GM23248 (cell line): Measurements from ENCODE around the gene PRODH2. TPM values are rescaled to one million over a fixed set of nuclear protein-coding genes. Genes with fewer than 3 reads are reported as not detected.
A peak's percentile ranks its signal among the peaks of the same experiment; 100 is the strongest.

Experiments
- DNase-seq: peaks from one replicate; pipeline ENCODE4 v3.0.0-alpha.2; 2015
- H2AFZ ChIP-seq: fragments of 200-600 bp; sonication (generic); 2 replicates; pipeline ENCODE4 v1.6.1; 2016; ENCODE audit warnings: antibody characterized with exemption
- H3F3A ChIP-seq: fragments of 200-600 bp; sonication (generic); 2 replicates; pipeline ENCODE4 v1.6.1; 2016; ENCODE audit warnings: mild to moderate bottlenecking, antibody characterized with exemption, mixed run types; ENCODE audit not compliant: insufficient read depth
- H3K27ac ChIP-seq: fragments of 200-600 bp; sonication (generic); 2 replicates; pipeline ENCODE4 v1.5.1; 2016; ENCODE audit warnings: mild to moderate bottlenecking
- H3K27me3 ChIP-seq: fragments of 200-600 bp; sonication (generic); replicated peaks from 2 replicates; pipeline ENCODE4 v1.6.1; 2016; ENCODE audit warnings: mild to moderate bottlenecking; ENCODE audit not compliant: insufficient read depth
- H3K36me3 ChIP-seq: fragments of 200-600 bp; sonication (generic); 2 replicates; pipeline ENCODE4 v1.6.1; 2016; ENCODE audit warnings: low read depth, mild to moderate bottlenecking
- H3K4me1 ChIP-seq: fragments of 200-600 bp; sonication (generic); 2 replicates; pipeline ENCODE4 v1.6.1; 2016; ENCODE audit warnings: mild to moderate bottlenecking; ENCODE audit not compliant: insufficient read depth
- H3K4me2 ChIP-seq: fragments of 200-600 bp; sonication (generic); one replicate; pipeline ENCODE4 v1.6.1; 2016; ENCODE audit warnings: mild to moderate bottlenecking; ENCODE audit not compliant: unreplicated experiment
- H3K4me3 ChIP-seq: fragments of 200-600 bp; sonication (generic); 2 replicates; pipeline ENCODE4 v1.5.1; 2016; ENCODE audit warnings: mild to moderate bottlenecking
- H3K79me2 ChIP-seq: fragments of 200-600 bp; sonication (generic); 2 replicates; pipeline ENCODE4 v1.6.1; 2016; ENCODE audit warnings: mild to moderate bottlenecking; ENCODE audit not compliant: insufficient read depth
- H3K9ac ChIP-seq: fragments of 200-600 bp; sonication (generic); 2 replicates; pipeline ENCODE4 v1.6.1; 2016; ENCODE audit warnings: mild to moderate bottlenecking
- H3K9me2 ChIP-seq: fragments of 200-600 bp; sonication (generic); 2 replicates; pipeline ENCODE4 v1.6.1; 2016; ENCODE audit warnings: mixed run types, mild to moderate bottlenecking, moderate library complexity; ENCODE audit not compliant: insufficient read depth
- H3K9me3 ChIP-seq: fragments of 200-600 bp; sonication (generic); one replicate; pipeline ENCODE4 v1.6.1; 2017; ENCODE audit warnings: low read depth
- H4K20me1 ChIP-seq: fragments of 200-600 bp; sonication (generic); 2 replicates; pipeline ENCODE4 v1.6.0; 2016; ENCODE audit not compliant: insufficient read depth
- EZH2 ChIP-seq: fragments of 200-600 bp; sonication (generic); IDR thresholded peaks from 2 replicates; pipeline ENCODE4 v1.6.1; 2018; ENCODE audit warnings: antibody characterized with exemption, mild to moderate bottlenecking; ENCODE audit not compliant: insufficient read depth, poor library complexity, severe bottlenecking
- EZH2phosphoT487 ChIP-seq: fragments of 200-600 bp; sonication (generic); IDR thresholded peaks from 2 replicates; pipeline ENCODE4 v1.6.1; 2018; ENCODE audit warnings: antibody characterized with exemption, moderate library complexity, mild to moderate bottlenecking, low read depth; ENCODE audit not compliant: insufficient read depth
- WGBS, 2 experiments: methylation state at CpG; one replicate each; pipeline ENCODE4 v1.1.6; 2015 to 2017; ENCODE audit warnings: low lambda C conversion rate in 2 of 2, low coverage in 1 of 2; ENCODE audit errors: missing lambda C conversion rate in 2 of 2; 5-methylcytosine and 5-hydroxymethylcytosine counted together
- in situ Hi-C: fragments of 300-500 bp; cut with MboI; formaldehyde crosslinking; loops from 2 replicates; pipeline ENCODE4 v1.15.0; 2020
- polyA plus RNA-seq: library from polyadenylated mRNA; unstranded; fragments of >200 nt; fragmentation: Nextera tagmentation; extraction: Ambion mirVana; gene quantifications from 2 replicates; pipeline ENCODE4 v1.2.1, GENCODE V29; 2016
- total RNA-seq: library from RNA; depleted of rRNA; stranded (reverse); fragments of >200 nt; shearing (Covaris generic); gene quantifications from 2 replicates; pipeline ENCODE4 v1.2.3, GENCODE V29; 2014; rRNA removed

PRODH2 gene
- total and polyA plus RNA-seq, 2 experiments from 2014 or later, result not detected

DNA sequence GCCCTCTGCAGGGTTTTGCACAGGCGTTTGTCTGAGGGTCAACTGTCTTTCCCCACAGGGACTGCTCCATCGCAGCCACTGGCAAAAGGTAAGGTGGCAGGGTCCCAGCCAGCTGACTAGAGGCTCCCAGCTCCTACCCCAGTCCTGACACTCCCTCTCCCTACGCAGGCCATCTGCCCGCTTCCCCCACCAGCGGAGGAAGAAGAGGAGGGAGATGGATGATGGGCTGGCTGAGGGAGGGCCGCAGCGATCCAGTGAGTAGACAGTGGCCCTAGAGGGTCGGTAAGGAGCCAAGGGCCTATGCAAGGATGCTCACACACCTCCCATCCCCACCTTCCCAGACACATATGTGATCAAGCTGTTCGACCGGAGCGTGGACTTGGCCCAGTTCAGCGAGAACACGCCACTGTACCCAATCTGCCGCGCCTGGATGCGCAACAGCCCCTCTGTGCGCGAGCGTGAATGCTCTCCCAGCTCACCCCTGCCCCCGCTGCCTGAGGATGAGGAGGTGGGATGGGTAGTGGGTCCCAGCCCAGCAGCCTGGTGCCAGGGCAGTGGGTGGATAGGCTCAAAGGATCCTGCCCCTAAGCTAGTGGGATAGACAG lies 59.8 kb downstream of the PRODH2 start:
- Histone ChIP-seq H3K9me3 (no peaks in the 10 kb centered on the region), H3K4me2 (no peak overlapping the region), H3K79me2 (peaks cover 28% of the 10 kb centered on the region), H2AFZ (no peak overlapping the region), H3K4me1 (peaks cover 25% of the 10 kb centered on the region), H3K9me2 (no peaks in the 10 kb centered on the region), H3K4me3 (no peak overlapping the region), H3K9ac (no peak overlapping the region), H3K36me3 (no peaks in the 10 kb centered on the region), H4K20me1 (no peaks in the 10 kb centered on the region), H3F3A (peaks cover 3% of the 10 kb centered on the region; the same call in 1 of the 2 replicates), H3K27ac (no peak overlapping the region), H3K27me3 (no peaks in the 10 kb centered on the region)
- no peak for DNase-seq
- 90 to 94% methylated on average over 20 of the region's 20 CpGs for WGBS, 2 experiments
- TF ChIP-seq EZH2phosphoT487 (no peak), EZH2 (no peak)
- in situ Hi-C loops, result no loop called here

DNA sequence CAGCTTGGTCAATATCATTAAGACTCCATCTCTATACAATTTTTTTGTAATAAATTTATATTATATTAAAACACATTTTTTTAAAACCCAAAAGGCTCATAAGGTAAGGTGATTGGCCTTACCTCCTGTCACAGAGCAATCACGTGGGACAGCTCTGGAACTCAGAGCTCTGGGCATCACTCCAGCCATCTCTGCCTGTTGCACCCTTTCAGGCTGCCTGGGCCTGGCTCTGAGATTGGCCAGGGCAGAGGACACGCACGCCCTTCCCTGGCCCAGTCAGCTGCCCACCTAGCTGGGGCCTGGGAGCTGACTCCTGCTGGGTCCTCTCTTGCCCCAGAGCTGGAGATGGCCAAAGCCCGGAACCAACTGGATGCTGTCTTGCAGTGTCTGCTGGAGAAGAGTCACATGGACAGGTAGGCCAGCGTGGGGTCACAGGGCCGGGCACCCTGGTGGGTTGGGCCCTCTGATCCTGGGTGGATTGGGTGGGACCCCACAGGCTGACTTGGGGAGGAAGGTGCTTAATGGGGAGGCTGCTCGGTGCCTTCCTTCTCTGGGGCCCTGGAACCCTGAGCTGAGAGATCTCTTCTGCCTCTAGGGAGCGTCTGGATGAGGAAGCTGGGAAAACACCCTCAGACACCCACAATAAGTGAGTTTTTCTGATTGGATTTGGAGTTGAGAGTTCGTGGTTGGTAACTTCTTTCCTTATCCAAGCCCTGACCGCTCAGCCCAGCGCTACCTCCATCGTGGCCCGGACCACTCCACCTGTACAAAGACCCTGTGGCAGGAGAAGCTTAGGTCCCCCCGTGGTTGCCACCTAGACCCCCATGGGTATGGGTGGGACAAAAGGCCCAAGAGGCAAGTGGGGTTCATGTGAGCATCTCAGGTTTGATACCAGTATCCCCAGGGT lies 60.6 kb downstream of the PRODH2 start:
- in situ Hi-C loops, result no loop called here
- no peak for DNase-seq

DNA sequence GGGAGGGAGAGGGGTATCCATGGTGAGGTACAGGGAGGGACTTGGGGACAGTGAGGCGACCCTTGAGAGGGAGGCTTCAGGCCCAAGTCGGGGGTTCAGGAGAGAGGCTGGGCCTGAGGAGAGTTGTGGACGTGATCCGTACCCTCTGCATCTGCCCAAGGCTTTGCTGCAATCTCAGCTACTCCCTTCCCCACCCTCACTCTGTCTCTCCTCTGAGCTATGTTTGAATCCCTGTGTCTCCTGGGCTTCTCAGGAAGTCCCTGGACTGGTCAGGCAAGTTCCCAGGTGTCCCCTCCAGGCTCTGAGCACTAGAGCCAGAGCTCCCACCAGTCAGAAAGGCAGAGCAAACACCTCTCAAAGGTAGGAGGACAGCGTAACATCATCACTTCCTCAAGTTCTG lies 62.5 kb downstream of the PRODH2 start:
- in situ Hi-C loops, result no loop called here
- Histone ChIP-seq H3K9me2 (no peaks in the 10 kb centered on the region), H3K79me2 (peaks cover 52% of the 10 kb centered on the region), H3K36me3 (no peaks in the 10 kb centered on the region), H3K27me3 (no peaks in the 10 kb centered on the region), H3K9me3 (no peaks in the 10 kb centered on the region), H2AFZ (no peak overlapping the region), H3K4me1 (peaks cover 24% of the 10 kb centered on the region; the same call in 1 of the 2 replicates), H3K4me2 (peak overlapping the region; percentile 99), H3F3A (no peaks in the 10 kb centered on the region), H3K4me3 (no peak overlapping the region), H3K27ac (no peak overlapping the region), H4K20me1 (no peaks in the 10 kb centered on the region), H3K9ac (peak overlapping the region; percentile 92)
- TF ChIP-seq EZH2phosphoT487 (no peak), EZH2 (no peak)
- no peak for DNase-seq
- WGBS, 2 experiments, result 85 to 95% methylated on average over 3 to 5 of the region's 5 CpGs

More for the DNA sequence above, 60.6 kb downstream of the PRODH2 start:
- 90 to 92% methylated on average over 13 to 14 of the region's 14 CpGs for WGBS, 2 experiments
- Histone ChIP-seq H3K27me3 (no peaks in the 10 kb centered on the region), H3K36me3 (no peaks in the 10 kb centered on the region), H3K9me3 (no peaks in the 10 kb centered on the region), H3K4me3 (no peak overlapping the region), H3F3A (peaks cover 2% of the 10 kb centered on the region; the same call in 1 of the 2 replicates), H4K20me1 (no peaks in the 10 kb centered on the region), H3K27ac (no peak overlapping the region), H2AFZ (no peak overlapping the region), H3K4me1 (peaks cover 22% of the 10 kb centered on the region), H3K79me2 (peaks cover 35% of the 10 kb centered on the region), H3K4me2 (no peak overlapping the region), H3K9me2 (no peaks in the 10 kb centered on the region), H3K9ac (no peak overlapping the region)
- no peak for TF ChIP-seq EZH2phosphoT487
- TF ChIP-seq EZH2, result no peak

Other genes starting within 250 kb of the PRODH2 start
- gene ATP4A, start 249.2 kb downstream of the PRODH2 start, total RNA-seq, result not detected in 2 replicates
- not detected in 2 replicates for gene ATP4A, start 249.2 kb downstream of the PRODH2 start, polyA plus RNA-seq
- gene PMIS2, start 226.7 kb downstream of the PRODH2 start, total RNA-seq, result not detected in 2 replicates
- gene PMIS2, start 226.7 kb downstream of the PRODH2 start, polyA plus RNA-seq, result not detected in 2 replicates
- 8.5 and 10.1 TPM in 2 replicates for gene HAUS5, start 200.1 kb downstream of the PRODH2 start, total RNA-seq
- gene HAUS5, start 200.1 kb downstream of the PRODH2 start, polyA plus RNA-seq, result 7.4 and 9.6 TPM in 2 replicates
- gene RBM42, start 183.8 kb downstream of the PRODH2 start, total RNA-seq, result 57.3 and 74.7 TPM in 2 replicates
- gene RBM42, start 183.8 kb downstream of the PRODH2 start, polyA plus RNA-seq, result 82.5 and 86.2 TPM in 2 replicates
- not detected in 2 replicates for gene ETV2, start 171.1 kb downstream of the PRODH2 start, total RNA-seq
- gene ETV2, start 171.1 kb downstream of the PRODH2 start, polyA plus RNA-seq, result 0.91 and 0.93 TPM in 2 replicates
- gene COX6B1, start 164.5 kb downstream of the PRODH2 start, total RNA-seq, result 328 and 423 TPM in 2 replicates
- gene COX6B1, start 164.5 kb downstream of the PRODH2 start, polyA plus RNA-seq, result 448 and 472 TPM in 2 replicates
- not detected in 2 replicates for gene UPK1A, start 146.3 kb downstream of the PRODH2 start, total RNA-seq
- not detected in 2 replicates for gene UPK1A, start 146.3 kb downstream of the PRODH2 start, polyA plus RNA-seq
- gene ZBTB32, start 108.3 kb downstream of the PRODH2 start, total RNA-seq, result not detected in 2 replicates
- gene ZBTB32, start 108.3 kb downstream of the PRODH2 start, polyA plus RNA-seq, result not detected in 2 replicates
- gene KMT2B, start 94.8 kb downstream of the PRODH2 start, total RNA-seq, result 6.8 and 7.5 TPM in 2 replicates
- 4.0 and 4.1 TPM in 2 replicates for gene KMT2B, start 94.8 kb downstream of the PRODH2 start, polyA plus RNA-seq
- gene IGFLR1, start 70.4 kb downstream of the PRODH2 start, total RNA-seq, result 1.4 TPM in 1 of 2 replicates, not detected in the other
- gene IGFLR1, start 70.4 kb downstream of the PRODH2 start, polyA plus RNA-seq, result 3.2 and 3.3 TPM in 2 replicates
- 10.7 and 18.8 TPM in 2 replicates for gene U2AF1L4, start 67.4 kb downstream of the PRODH2 start, total RNA-seq
- 23.1 and 25.3 TPM in 2 replicates for gene U2AF1L4, start 67.4 kb downstream of the PRODH2 start, polyA plus RNA-seq
- gene PSENEN, start 67.2 kb downstream of the PRODH2 start, total RNA-seq, result 15.7 and 21.6 TPM in 2 replicates
- 99.7 and 108 TPM in 2 replicates for gene PSENEN, start 67.2 kb downstream of the PRODH2 start, polyA plus RNA-seq
- gene LIN37, start 64.3 kb downstream of the PRODH2 start, total RNA-seq, result 12.0 and 12.3 TPM in 2 replicates
- 9.5 and 9.7 TPM in 2 replicates for gene LIN37, start 64.3 kb downstream of the PRODH2 start, polyA plus RNA-seq
- 14.1 and 24.3 TPM in 2 replicates for gene HSPB6, start 55.8 kb downstream of the PRODH2 start, total RNA-seq
- gene HSPB6, start 55.8 kb downstream of the PRODH2 start, polyA plus RNA-seq, result 220 and 238 TPM in 2 replicates
- 2.7 and 7.6 TPM in 2 replicates for gene PROSER3, start 54.7 kb downstream of the PRODH2 start, total RNA-seq
- gene PROSER3, start 54.7 kb downstream of the PRODH2 start, polyA plus RNA-seq, result 10.9 and 12.6 TPM in 2 replicates
- 2.0 and 24.9 TPM in 2 replicates for gene ARHGAP33, start 37.3 kb downstream of the PRODH2 start, total RNA-seq
- 1.1 and 1.9 TPM in 2 replicates for gene ARHGAP33, start 37.3 kb downstream of the PRODH2 start, polyA plus RNA-seq
- gene NPHS1, start 39.7 kb upstream of the PRODH2 start, total RNA-seq, result not detected in 2 replicates
- gene NPHS1, start 39.7 kb upstream of the PRODH2 start, polyA plus RNA-seq, result not detected in 2 replicates
- not detected in 2 replicates for gene KIRREL2, start 44.1 kb upstream of the PRODH2 start, total RNA-seq
- not detected in 2 replicates for gene KIRREL2, start 44.1 kb upstream of the PRODH2 start, polyA plus RNA-seq
- 10.6 and 20.4 TPM in 2 replicates for gene APLP1, start 55.7 kb upstream of the PRODH2 start, total RNA-seq
- gene APLP1, start 55.7 kb upstream of the PRODH2 start, polyA plus RNA-seq, result 16.7 and 16.8 TPM in 2 replicates
- 5.0 and 7.6 TPM in 2 replicates for gene NFKBID, start 87.7 kb upstream of the PRODH2 start, total RNA-seq
- 3.9 and 7.1 TPM in 2 replicates for gene NFKBID, start 87.7 kb upstream of the PRODH2 start, polyA plus RNA-seq
- not detected in 2 replicates for gene HCST, start 89.7 kb upstream of the PRODH2 start, total RNA-seq
- 9.1 and 11.3 TPM in 2 replicates for gene HCST, start 89.7 kb upstream of the PRODH2 start, polyA plus RNA-seq
- gene TYROBP, start 95.5 kb upstream of the PRODH2 start, total RNA-seq, result not detected in 2 replicates
- gene TYROBP, start 95.5 kb upstream of the PRODH2 start, polyA plus RNA-seq, result not detected in 2 replicates
- 5.3 and 9.4 TPM in 2 replicates for gene LRFN3, start 123.5 kb upstream of the PRODH2 start, total RNA-seq
- gene LRFN3, start 123.5 kb upstream of the PRODH2 start, polyA plus RNA-seq, result 7.1 and 7.5 TPM in 2 replicates
- 38.3 and 49.7 TPM in 2 replicates for gene SDHAF1, start 182.3 kb upstream of the PRODH2 start, total RNA-seq
- gene SDHAF1, start 182.3 kb upstream of the PRODH2 start, polyA plus RNA-seq, result 17.2 and 20.3 TPM in 2 replicates
- not detected in 2 replicates for gene SYNE4, start 196.0 kb upstream of the PRODH2 start, total RNA-seq
- gene SYNE4, start 196.0 kb upstream of the PRODH2 start, polyA plus RNA-seq, result 0.11 and 0.31 TPM in 2 replicates
- 32.1 and 34.1 TPM in 2 replicates for gene ALKBH6, start 201.4 kb upstream of the PRODH2 start, total RNA-seq
- gene ALKBH6, start 201.4 kb upstream of the PRODH2 start, polyA plus RNA-seq, result 25.6 and 29.2 TPM in 2 replicates
- 10.9 and 14.9 TPM in 2 replicates for gene CLIP3, start 220.0 kb upstream of the PRODH2 start, total RNA-seq
- 48.2 and 49.0 TPM in 2 replicates for gene CLIP3, start 220.0 kb upstream of the PRODH2 start, polyA plus RNA-seq
- gene THAP8, start 241.4 kb upstream of the PRODH2 start, total RNA-seq, result 3.8 and 8.2 TPM in 2 replicates
- 11.8 and 12.8 TPM in 2 replicates for gene THAP8, start 241.4 kb upstream of the PRODH2 start, polyA plus RNA-seq
- gene WDR62, start 242.1 kb upstream of the PRODH2 start, total RNA-seq, result 2.8 and 3.4 TPM in 2 replicates
- 2.6 and 2.7 TPM in 2 replicates for gene WDR62, start 242.1 kb upstream of the PRODH2 start, polyA plus RNA-seq